IPS-11a (cell line): ENCODE data around the gene AGGF1.
A peak's percentile ranks its signal among the peaks of the same experiment; 100 is the strongest.
"Not testable (repeated sequence)": the region's sequence is repeated elsewhere in the genome, so short reads cannot be mapped to it uniquely, and the experiment has no call there.

ENCODE experiments used
- H3K4me3 ChIP-seq: one replicate; pipeline ENCODE4 v1.5.1; 2013; ENCODE audit warnings: low read depth, low read length, control low read depth

The AGGF1 gene, protein sequence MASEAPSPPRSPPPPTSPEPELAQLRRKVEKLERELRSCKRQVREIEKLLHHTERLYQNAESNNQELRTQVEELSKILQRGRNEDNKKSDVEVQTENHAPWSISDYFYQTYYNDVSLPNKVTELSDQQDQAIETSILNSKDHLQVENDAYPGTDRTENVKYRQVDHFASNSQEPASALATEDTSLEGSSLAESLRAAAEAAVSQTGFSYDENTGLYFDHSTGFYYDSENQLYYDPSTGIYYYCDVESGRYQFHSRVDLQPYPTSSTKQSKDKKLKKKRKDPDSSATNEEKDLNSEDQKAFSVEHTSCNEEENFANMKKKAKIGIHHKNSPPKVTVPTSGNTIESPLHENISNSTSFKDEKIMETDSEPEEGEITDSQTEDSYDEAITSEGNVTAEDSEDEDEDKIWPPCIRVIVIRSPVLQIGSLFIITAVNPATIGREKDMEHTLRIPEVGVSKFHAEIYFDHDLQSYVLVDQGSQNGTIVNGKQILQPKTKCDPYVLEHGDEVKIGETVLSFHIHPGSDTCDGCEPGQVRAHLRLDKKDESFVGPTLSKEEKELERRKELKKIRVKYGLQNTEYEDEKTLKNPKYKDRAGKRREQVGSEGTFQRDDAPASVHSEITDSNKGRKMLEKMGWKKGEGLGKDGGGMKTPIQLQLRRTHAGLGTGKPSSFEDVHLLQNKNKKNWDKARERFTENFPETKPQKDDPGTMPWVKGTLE

DNA sequence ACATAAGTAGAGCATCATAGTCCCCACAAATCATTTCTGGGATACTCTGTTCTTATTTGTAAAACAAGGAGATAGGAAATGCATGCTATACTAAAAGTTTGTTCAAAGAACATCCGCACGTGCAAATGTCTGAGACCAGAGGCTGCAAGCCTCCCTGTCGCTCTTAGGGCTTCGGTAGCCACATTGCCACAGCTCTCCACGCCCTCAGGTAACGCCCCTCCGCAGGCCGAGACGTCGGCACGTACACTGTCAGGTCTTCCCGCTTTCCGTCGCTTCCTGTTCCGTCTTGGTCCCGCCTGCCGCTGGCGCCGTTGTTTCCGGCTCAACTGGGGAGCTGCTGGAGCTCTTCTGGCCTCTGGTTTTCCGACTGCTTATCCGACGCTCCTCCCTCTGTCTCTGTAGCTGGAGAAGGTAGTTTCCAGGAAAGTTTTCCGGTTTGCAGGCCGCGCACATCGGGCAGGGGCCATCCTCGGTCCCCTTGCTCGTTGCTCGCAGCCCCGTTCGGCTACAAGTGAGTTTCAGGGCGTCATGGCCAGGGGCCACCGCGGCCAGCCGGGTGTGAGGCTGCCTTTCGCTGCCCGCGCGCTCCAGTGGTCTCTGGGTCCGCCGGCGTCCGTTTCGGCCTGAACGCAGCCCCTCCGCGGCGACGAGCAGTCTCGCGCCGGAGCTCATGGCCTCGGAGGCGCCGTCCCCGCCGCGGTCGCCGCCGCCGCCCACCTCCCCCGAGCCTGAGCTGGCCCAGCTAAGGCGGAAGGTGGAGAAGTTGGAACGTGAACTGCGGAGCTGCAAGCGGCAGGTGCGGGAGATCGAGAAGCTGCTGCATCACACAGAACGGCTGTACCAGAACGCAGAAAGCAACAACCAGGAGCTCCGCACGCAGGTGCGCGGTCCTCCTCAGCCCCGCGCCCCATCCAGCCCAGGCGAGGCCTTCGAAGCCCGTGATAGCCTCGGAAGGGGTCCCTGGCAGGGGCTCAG, at the start of gene AGGF1:
Gene AGGF1 (plus strand): TSS at position 308 of the 975 bp plus-strand sequence. CDS start 363 bp downstream, at position 671.
- peak within 1 kb of the TSS; percentile 82 for H3K4me3 ChIP-seq

- no peak overlapping the region for H3K4me3 ChIP-seq
Observed at GRCh38 chr5:76980518-76981144, 49.6 kb upstream of the AGGF1 start.

- no peak overlapping the region for H3K4me3 ChIP-seq
Observed at GRCh38 chr5:76982450-76982849, 47.8 kb upstream of the AGGF1 start.

DNA sequence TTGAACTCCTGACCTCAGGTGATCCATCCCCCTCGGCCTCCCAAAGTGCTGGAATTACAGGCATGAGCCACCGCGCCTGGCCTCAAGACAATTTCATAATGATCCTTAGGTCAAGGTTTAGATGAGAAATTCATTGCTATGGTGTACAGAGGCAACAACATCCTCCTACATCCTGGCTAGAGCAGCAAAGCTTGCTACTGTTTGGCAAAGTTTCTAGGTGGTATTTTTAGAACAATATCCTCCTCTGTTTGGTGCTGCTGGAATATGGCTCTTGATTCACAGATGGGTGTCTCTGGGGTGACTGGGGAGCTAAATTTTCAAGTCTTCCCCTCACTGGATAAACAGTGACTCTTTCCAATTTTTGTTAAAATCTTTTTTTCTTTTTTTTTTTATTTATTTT, 46.7 kb upstream of the AGGF1 start:
- H3K4me3 ChIP-seq = no peak overlapping the region

DNA sequence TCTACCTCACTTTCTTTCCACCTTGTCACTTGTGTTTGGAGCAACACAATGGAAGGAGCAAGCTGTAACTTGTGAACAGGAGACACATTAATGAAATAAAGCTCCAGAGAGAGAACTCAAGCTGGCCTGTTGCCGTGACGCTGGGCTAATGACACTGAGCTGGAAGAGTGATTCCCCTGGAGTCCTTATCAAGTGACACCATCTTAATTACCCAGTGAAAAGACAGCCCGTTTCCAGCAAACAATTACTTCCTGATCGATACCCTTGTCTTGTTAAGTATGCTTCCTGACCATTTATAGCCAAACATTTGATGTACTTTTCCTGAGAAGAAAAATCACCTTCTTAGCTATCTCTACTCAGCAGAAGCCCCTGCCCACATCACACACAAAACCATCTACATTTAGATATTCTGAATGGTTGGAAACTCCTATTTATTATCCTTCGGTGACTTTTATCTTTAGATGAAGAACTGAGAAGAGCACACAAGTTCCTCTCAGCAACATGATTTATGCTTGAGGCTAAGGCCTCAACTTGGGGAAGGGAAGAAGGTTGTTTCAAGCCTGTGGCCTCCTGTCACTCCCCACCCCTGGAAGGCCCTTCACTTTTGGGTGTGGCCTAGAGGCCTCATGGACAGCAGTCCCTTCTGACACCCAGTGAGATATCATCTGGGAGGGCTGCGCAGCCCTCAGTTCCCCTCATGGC, 43.2 kb upstream of the AGGF1 start:
- no peak overlapping the region for H3K4me3 ChIP-seq

DNA sequence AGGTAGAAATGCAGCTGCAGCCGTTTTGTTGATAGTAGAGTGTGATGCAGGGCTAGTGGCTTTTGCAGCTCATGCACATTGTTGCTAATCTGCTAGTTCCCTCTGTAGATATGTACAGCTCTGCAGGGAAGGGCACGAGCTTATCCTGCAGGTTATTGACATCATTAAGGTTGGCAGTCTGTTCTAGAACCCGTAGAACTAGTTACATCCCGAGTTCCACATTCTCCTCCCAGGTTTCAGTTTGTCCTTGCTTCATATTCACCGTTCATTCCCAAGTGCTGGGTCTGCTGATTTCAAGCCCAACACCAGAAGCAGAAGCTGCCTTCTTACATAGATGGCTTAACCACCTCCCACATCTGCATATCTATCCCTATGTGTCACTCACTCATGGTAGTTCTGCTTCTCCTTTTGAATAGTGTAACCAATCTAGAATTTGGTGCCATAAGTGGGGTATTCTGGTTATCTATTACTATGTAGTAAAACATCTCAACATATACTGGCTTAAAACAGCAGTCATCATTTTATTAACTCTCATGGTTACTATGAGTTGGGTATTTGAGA, 39.2 kb upstream of the AGGF1 start:
- H3K4me3 ChIP-seq = no peak overlapping the region

DNA sequence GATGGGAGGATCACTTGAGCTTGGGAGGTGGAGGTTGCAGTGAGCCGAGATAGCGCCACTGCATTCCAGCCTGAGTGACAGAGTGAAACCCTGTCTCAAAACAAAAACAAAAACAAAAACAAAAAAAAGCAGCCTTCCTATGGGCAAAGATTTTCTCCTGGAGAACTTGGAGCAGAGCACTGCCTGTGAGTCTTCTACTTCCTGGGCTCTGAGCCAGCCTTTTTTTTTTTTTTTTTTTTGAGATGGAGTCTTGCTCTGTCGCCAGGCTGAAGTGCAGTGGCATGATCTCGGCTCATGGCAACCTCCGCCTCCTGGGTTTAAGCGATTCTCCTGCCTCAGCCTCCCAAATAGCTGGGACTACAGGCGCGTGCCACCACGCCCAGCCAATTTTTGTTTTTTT, 36.8 kb upstream of the AGGF1 start:
- not testable (repeated sequence) for H3K4me3 ChIP-seq

DNA sequence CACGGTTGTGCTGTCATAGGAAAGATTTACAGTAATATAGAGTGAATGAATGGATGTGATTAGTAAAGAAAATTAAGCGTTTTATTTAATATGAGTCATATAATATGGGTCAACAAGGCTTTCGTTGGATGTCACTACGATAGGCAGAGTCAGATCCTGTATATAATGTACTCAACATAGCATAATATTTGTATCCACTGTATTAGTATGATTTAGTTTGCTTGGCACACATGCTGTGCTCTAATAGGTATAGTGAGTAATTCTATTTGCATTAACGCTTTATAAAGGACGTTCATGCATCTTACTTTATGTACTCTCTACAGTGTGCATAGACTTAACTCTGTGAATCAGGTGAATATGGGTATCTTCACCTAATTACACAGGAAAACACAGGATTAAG, 35.9 kb upstream of the AGGF1 start:
- H3K4me3 ChIP-seq = no peak overlapping the region

- not testable (repeated sequence) for H3K4me3 ChIP-seq
Observed at GRCh38 chr5:76998251-76998650, 32.0 kb upstream of the AGGF1 start.

GRCh38 chr5:76999451-76999850, 30.8 kb upstream of the AGGF1 start:
- H3K4me3 ChIP-seq = no peak overlapping the region

DNA sequence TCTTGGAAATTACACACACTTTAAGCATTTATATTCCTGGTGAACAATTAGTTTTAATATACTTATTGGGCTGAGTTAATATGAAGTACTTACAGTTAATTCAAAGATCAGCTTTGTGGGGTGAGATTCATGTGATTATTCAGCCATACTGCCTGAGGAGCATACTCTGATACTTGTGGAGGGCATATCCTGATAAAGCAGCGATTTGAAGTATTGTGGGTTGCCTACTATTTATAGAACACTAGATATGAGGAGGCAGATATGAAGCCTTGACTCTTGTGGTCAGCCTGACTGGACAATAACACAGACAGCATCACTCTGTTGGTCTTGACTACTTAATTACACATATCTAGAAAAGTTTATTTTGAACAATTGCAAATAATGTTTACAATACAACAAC, 27.0 kb upstream of the AGGF1 start:
- H3K4me3 ChIP-seq = no peak overlapping the region

DNA sequence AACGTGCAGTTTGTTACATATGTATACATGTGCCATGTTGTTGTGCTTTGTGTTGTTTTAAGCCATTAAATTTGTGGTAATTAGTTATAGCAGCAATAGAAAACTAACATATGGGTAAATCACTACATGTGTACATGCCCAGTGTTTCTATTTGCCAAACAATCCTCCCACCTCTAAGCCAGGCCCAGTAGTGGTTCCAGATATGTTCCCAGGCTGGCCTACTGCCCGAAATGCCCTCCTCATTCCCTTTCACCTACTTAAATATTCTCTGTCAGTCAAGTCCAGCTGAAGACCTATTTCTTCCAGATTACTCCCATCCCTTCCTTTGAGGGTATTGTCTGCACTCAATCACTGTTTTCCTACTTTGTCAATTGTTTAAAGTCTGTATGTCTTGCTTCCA, 24.1 kb upstream of the AGGF1 start:
- H3K4me3 ChIP-seq = no peak overlapping the region

DNA sequence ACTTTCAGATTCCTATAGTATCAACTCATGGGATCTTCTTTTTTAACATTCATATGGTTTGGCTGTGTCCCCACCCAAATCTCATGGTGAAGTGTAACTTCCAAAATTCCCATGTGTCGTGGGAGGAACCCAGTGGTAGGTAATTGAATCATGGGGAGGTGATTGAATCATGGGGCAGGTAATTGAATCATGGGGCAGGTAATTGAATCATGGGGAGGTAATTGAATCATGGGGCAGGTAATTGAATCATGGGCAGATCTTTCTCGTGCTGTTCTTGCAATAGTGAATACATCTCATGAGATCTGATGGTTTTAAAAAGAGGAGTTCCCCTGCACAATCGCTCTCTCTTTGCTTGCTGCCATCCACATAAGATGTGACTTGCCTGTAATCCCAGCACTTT, 21.8 kb upstream of the AGGF1 start:
- H3K4me3 ChIP-seq = no peak overlapping the region

DNA sequence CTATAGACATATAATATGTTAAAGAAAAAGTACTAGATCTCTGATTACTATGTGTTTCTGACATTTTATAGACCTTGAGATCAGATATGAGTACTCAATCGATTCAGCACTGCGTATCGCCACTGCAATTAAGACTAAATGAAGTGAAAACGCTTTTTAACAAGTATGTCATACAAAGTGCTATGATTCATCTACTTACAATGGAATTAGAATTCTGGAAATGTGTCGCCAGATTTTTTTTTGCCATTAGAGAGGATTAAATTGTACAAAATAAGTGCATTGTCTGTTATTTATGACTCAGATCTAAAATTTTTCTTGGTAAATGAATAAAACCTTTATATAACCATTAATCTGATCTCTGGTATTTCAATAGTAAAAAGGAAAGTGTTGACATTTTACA, 20.0 kb upstream of the AGGF1 start:
- H3K4me3 ChIP-seq = no peak overlapping the region

GRCh38 chr5:77011498-77011897, 18.7 kb upstream of the AGGF1 start:
- no peak overlapping the region for H3K4me3 ChIP-seq

DNA sequence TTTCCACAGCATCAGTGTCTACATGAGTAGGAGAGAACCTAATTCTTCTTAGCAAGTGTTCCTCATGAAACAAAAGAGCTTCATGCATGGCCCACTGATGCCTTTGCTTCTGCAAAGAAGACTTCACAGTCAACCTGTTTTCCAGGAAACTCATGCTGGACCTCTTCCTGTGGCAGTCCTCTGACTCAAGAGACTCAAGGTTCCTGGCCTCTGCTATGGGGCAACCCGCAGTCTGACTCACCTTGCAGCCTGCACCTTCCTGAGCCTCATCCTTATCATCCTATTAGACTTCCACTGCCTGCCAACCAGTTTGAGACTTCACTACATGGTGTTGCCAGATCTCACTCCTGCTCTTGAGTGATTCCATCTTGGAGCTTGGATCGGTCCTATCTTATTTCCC, 17.6 kb upstream of the AGGF1 start:
- no peak overlapping the region for H3K4me3 ChIP-seq

DNA sequence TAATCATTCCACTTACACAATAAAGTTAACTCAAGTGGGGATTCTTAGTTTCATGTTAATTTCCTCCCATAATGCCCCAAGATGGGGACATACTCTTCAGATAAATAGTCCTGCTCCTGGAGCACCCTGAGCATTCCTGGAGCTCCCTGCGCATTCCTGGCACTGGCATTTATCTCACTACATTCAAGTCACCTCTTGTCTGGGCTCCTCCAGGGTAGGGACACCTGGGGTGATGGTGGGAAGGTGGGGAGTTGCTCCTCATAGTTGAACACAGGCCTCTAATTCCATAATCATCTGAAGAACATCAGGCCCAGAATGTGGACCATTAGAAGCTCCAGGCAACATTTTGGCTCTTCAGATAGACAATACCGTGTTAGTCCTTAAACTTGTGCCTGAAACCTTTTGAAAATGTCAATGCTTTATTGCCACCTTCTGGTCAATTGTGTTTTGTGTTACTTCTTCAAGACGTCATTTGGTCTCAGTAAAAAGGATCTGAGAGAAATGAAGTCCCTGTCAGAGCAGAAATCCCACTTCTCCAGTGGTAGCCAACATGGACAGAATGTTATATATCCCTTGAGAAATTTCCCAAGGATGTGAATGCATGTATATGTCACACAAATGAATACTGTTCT, 14.2 kb upstream of the AGGF1 start:
- no peak overlapping the region for H3K4me3 ChIP-seq

DNA sequence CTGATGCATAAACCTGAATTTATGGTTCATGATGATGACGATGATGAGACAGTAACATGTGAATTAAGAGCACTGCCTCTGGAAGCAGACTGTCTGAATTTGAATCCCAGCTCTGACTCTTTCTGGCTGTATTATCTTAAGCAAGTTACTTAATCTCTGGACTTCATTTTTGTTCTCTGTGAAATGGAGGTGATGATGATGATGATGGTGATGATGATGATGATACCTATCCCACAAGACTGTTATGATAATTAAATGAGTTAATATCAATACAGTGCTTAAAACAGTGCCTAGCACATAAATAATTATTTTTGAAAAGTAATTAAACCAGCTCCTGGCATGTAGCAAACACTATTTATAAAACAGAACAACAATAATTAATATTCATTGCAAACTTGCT, 13.2 kb upstream of the AGGF1 start:
- no peak overlapping the region for H3K4me3 ChIP-seq

DNA sequence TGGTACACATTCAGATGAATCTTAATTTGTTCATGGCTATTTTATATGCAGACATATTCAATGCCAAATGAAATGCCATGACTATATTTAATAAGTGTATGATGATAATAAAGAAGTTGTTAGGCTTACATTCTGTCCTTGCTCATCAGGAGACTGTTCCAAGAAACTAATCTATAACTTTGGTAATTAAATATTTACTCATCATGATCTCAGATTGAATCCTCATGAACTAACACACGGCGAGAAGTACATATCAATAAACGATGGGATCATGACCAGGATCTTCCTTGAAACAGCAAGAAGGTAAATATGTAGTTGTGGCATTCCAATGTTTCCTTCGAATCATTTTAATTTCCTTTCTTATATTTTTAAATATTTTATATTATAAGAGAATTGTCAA, 12.5 kb upstream of the AGGF1 start:
- no peak overlapping the region for H3K4me3 ChIP-seq
